Measurements from ENCODE around the gene MYRFL. TPM values are rescaled to one million over a fixed set of nuclear protein-coding genes. Genes with fewer than 3 reads are reported as not detected.

MYRFL gene
- total RNA-seq, 1 experiment from 2014 or later, result not detected

- no peak for TF ChIP-seq CTCF (conservative IDR thresholded peaks at IDR 0.05)
- no peak for TF ChIP-seq EZH2 (IDR thresholded peaks at IDR 0.05; ENCODE audit: low read depth)
- intact Hi-C loops (cut with micrococcal nuclease; ENCODE audit: unreplicated experiment), result no loop called here
- Histone ChIP-seq H3K4me3 (no peak overlapping the region), H2AFZ (no peak overlapping the region), H4K20me1 (ENCODE audit: insufficient read depth) (no peaks in the 10 kb centered on the region), H3F3A (ENCODE audit: insufficient read depth, low read depth) (no peaks in the 10 kb centered on the region), H3K4me2 (no peak overlapping the region), H3K79me2 (ENCODE audit: low read depth) (no peaks in the 10 kb centered on the region), H3K27ac (no peak overlapping the region), H3K9me2 (ENCODE audit: insufficient read depth) (no peaks in the 10 kb centered on the region), H3K4me1 (replicated peaks; ENCODE audit: insufficient read depth) (no peaks in the 10 kb centered on the region), H3K27me3 (ENCODE audit: insufficient read depth, low read depth) (no peaks in the 10 kb centered on the region), H3K9me3 (ENCODE audit: insufficient read depth, low read depth) (no peaks in the 10 kb centered on the region), H3K36me3 (ENCODE audit: low read depth) (no peaks in the 10 kb centered on the region)
- no TSS peak for BruUV-seq (replicated peaks)
- POLR2A ChIA-PET (ENCODE audit: unreplicated experiment), result no interaction called here
- CTCF ChIA-PET, result interaction anchor here (0.6 kb wide), 1 partner anchor 31 kb away, joined by 3 read pairs; no protein-coding TSS in a partner anchor
- DNase-seq, result no peak
These were observed 18.6 kb downstream of the MYRFL start for GRCh38 chr12:69843608-69844007.

- Histone ChIP-seq H4K20me1 (ENCODE audit: insufficient read depth) (no peaks in the 10 kb centered on the region), H3K4me1 (replicated peaks; ENCODE audit: insufficient read depth) (no peaks in the 10 kb centered on the region), H3K79me2 (ENCODE audit: low read depth) (no peaks in the 10 kb centered on the region), H3K4me2 (no peak overlapping the region), H3K9me2 (ENCODE audit: insufficient read depth) (no peaks in the 10 kb centered on the region), H2AFZ (no peak overlapping the region), H3K27ac (no peak overlapping the region), H3K36me3 (ENCODE audit: low read depth) (no peaks in the 10 kb centered on the region), H3K9me3 (ENCODE audit: insufficient read depth, low read depth) (no peaks in the 10 kb centered on the region), H3F3A (ENCODE audit: insufficient read depth, low read depth) (no peaks in the 10 kb centered on the region), H3K4me3 (no peak overlapping the region), H3K27me3 (ENCODE audit: insufficient read depth, low read depth) (no peaks in the 10 kb centered on the region)
- intact Hi-C loops (cut with micrococcal nuclease; ENCODE audit: unreplicated experiment), result no loop called here
- POLR2A ChIA-PET (ENCODE audit: unreplicated experiment), result no interaction called here
- TF ChIP-seq CTCF (conservative IDR thresholded peaks at IDR 0.05) (no peak), EZH2 (IDR thresholded peaks at IDR 0.05; ENCODE audit: low read depth) (no peak)
- CTCF ChIA-PET, result no interaction called here
- no peak for DNase-seq
- no TSS peak for BruUV-seq (replicated peaks)
These were observed 19.4 kb downstream of the MYRFL start for GRCh38 chr12:69844416-69844815.

GRCh38 chr12:69844836-69845235 is 19.8 kb downstream of the MYRFL start:
- Histone ChIP-seq H3K4me1 (replicated peaks; ENCODE audit: insufficient read depth) (no peaks in the 10 kb centered on the region), H3K79me2 (ENCODE audit: low read depth) (no peaks in the 10 kb centered on the region), H3F3A (ENCODE audit: insufficient read depth, low read depth) (no peaks in the 10 kb centered on the region), H2AFZ (no peak overlapping the region), H3K27me3 (ENCODE audit: insufficient read depth, low read depth) (no peaks in the 10 kb centered on the region), H3K9me3 (ENCODE audit: insufficient read depth, low read depth) (no peaks in the 10 kb centered on the region), H3K9me2 (ENCODE audit: insufficient read depth) (no peaks in the 10 kb centered on the region), H3K36me3 (ENCODE audit: low read depth) (no peaks in the 10 kb centered on the region), H3K27ac (no peak overlapping the region), H4K20me1 (ENCODE audit: insufficient read depth) (no peaks in the 10 kb centered on the region), H3K4me3 (no peak overlapping the region), H3K4me2 (no peak overlapping the region)
- ChIA-PET CTCF (no interaction called here), POLR2A (ENCODE audit: unreplicated experiment) (no interaction called here)
- DNase-seq, result no peak
- intact Hi-C loops (cut with micrococcal nuclease; ENCODE audit: unreplicated experiment), result no loop called here
- BruUV-seq (replicated peaks), result no TSS peak
- TF ChIP-seq EZH2 (IDR thresholded peaks at IDR 0.05; ENCODE audit: low read depth) (no peak), CTCF (conservative IDR thresholded peaks at IDR 0.05) (no peak)
